Epithelial cell of umbilical artery (primary cell): Measurements from ENCODE around the gene MUC3A. TPM values are rescaled to one million over a fixed set of nuclear protein-coding genes. Genes with fewer than 3 reads are reported as not detected.

Experiments used
- total RNA-seq: library from RNA; depleted of rRNA; stranded (reverse); fragments of >200 nt; gene quantifications from 2 replicates; pipeline ENCODE4 v1.2.3, GENCODE V29; 2014

Gene MUC3A, protein sequence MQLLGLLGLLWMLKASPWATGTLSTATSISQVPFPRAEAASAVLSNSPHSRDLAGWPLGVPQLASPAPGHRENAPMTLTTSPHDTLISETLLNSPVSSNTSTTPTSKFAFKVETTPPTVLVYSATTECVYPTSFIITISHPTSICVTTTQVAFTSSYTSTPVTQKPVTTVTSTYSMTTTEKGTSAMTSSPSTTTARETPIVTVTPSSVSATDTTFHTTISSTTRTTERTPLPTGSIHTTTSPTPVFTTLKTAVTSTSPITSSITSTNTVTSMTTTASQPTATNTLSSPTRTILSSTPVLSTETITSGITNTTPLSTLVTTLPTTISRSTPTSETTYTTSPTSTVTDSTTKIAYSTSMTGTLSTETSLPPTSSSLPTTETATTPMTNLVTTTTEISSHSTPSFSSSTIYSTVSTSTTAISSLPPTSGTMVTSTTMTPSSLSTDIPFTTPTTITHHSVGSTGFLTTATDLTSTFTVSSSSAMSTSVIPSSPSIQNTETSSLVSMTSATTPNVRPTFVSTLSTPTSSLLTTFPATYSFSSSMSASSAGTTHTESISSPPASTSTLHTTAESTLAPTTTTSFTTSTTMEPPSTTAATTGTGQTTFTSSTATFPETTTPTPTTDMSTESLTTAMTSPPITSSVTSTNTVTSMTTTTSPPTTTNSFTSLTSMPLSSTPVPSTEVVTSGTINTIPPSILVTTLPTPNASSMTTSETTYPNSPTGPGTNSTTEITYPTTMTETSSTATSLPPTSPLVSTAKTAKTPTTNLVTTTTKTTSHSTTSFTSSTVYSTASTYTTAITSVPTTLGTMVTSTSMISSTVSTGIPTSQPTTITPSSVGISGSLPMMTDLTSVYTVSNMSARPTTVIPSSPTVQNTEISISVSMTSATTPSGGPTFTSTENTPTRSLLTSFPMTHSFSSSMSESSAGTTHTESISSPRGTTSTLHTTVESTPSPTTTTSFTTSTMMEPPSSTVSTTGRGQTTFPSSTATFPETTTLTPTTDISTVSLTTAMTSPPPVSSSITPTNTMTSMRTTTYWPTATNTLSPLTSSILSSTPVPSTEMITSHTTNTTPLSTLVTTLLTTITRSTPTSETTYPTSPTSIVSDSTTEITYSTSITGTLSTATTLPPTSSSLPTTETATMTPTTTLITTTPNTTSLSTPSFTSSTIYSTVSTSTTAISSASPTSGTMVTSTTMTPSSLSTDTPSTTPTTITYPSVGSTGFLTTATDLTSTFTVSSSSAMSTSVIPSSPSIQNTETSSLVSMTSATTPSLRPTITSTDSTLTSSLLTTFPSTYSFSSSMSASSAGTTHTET (N-terminal part only)
- not detected in 2 replicates for total RNA-seq

DNA sequence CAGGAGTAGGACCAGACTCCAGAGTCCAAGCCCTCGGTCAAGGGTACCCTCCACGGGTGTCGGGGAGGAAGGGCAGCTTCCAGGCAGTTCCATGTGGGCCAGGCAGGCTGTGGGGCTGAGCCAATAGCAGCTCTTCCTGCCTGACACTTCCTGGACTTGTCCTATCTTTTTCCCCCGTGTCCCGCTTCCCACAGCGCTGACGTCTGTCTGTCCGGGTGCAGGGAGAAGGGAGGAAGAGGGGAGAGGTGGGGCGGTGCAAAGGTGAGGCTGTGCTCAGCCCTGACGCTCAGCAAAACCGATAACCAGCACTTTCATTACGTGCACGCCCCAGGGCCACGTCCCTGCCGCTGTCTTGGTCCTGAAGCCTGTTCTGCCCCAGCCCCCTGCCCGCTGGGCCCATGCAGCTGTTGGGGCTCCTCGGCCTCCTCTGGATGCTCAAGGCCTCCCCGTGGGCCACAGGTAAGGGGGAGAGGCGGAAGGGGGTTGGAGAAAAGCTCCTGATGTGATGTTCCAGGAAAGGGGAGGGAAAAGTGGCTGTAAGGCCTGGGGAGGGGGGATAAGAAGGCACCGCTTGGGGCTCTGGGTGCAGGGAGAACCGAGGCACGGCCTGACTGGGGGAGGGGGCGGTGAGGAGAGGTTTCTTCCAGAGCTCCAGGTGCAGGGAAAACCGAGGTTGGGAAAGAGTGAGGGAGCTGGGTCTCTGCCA, at the start of gene MUC3A:
TSS of gene MUC3A (plus strand) at position 308 of the 706 bp plus-strand sequence. CDS start at position 399, 91 bp downstream.

DNA sequence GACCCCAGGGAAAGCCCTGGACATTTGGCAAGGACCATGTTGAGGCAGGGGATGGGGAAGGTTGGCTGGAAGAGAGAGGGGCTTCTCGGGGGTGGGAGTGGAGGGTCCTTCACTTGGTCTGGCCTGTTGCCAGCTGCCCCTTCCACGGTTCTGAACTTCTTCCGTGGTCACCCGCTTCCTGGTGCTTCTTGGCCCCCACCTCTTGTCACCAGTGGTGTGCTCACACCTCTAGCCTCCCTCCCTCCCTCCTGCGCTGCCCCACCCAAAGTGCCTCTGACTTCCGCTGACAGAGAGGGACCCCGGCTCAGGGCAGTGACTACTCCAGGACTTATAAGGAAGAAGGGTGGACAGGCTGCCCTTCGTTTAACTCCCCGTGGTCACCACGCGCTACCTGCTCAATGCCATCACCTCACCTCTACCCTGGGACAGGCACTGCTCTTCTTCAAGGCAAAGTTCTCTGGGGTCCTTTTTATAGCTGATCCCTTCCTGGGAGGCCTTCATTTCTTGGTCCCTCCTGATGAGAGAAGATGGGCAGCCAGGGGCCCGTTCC, 19.8 kb downstream of the MUC3A start, which contains the start of gene MUC12:
TSS of gene MUC12 (plus strand) at position 500 of the 550 bp plus-strand sequence. CDS start 58 bp downstream, outside the sequence.

Other genes starting within 250 kb of the MUC3A start
- 43.6 and 67.2 TPM in 2 replicates for gene POP7, start 243.4 kb upstream of the MUC3A start, total RNA-seq
- gene EPO, start 229.1 kb upstream of the MUC3A start, total RNA-seq: not detected in 2 replicates
- gene ZAN, start 215.9 kb upstream of the MUC3A start, total RNA-seq: not detected in 2 replicates
- 90.3 and 102 TPM in 2 replicates for gene EPHB4, start 122.0 kb upstream of the MUC3A start, total RNA-seq
- gene SLC12A9, start 96.8 kb upstream of the MUC3A start, total RNA-seq: 17.2 TPM in 2 replicates
- 42.9 and 49.5 TPM in 2 replicates for gene TRIP6, start 82.1 kb upstream of the MUC3A start, total RNA-seq
- 43.6 and 43.9 TPM in 2 replicates for gene SRRT, start 74.4 kb upstream of the MUC3A start, total RNA-seq
- gene UFSP1, start 59.8 kb upstream of the MUC3A start, total RNA-seq: 2.9 and 5.2 TPM in 2 replicates
- under 0.01 and 0.15 TPM in 2 replicates for gene ACHE, start 53.6 kb upstream of the MUC3A start, total RNA-seq
- gene MUC12, start 20.0 kb downstream of the MUC3A start, total RNA-seq: not detected in 2 replicates
- not detected in 2 replicates for gene MUC17, start 70.5 kb downstream of the MUC3A start, total RNA-seq
- gene TRIM56, start 135.9 kb downstream of the MUC3A start, total RNA-seq: 6.5 and 17.5 TPM in 2 replicates
- 1,622 and 2,149 TPM in 2 replicates for gene SERPINE1, start 177.6 kb downstream of the MUC3A start, total RNA-seq
- 189 and 211 TPM in 2 replicates for gene AP1S1, start 204.9 kb downstream of the MUC3A start, total RNA-seq
- 0.32 and 1.1 TPM in 2 replicates for gene VGF, start 216.0 kb downstream of the MUC3A start, total RNA-seq
- gene NAT16, start 230.8 kb downstream of the MUC3A start, total RNA-seq: not detected in 2 replicates